HG03354 (cell line): Measurements from ENCODE around the gene ADA.
"Not testable (repeated sequence)": the region's sequence is repeated elsewhere in the genome, so short reads cannot be mapped to it uniquely, and the experiment has no call there.

Source experiments
- ATAC-seq: cut with Tn5 transposase; IDR thresholded peaks from one replicate; pipeline ENCODE4 v1.9.1; 2021; ENCODE audit warnings: mild to moderate bottlenecking; ENCODE audit not compliant: unreplicated experiment, poor library complexity, severe bottlenecking

Gene ADA

DNA sequence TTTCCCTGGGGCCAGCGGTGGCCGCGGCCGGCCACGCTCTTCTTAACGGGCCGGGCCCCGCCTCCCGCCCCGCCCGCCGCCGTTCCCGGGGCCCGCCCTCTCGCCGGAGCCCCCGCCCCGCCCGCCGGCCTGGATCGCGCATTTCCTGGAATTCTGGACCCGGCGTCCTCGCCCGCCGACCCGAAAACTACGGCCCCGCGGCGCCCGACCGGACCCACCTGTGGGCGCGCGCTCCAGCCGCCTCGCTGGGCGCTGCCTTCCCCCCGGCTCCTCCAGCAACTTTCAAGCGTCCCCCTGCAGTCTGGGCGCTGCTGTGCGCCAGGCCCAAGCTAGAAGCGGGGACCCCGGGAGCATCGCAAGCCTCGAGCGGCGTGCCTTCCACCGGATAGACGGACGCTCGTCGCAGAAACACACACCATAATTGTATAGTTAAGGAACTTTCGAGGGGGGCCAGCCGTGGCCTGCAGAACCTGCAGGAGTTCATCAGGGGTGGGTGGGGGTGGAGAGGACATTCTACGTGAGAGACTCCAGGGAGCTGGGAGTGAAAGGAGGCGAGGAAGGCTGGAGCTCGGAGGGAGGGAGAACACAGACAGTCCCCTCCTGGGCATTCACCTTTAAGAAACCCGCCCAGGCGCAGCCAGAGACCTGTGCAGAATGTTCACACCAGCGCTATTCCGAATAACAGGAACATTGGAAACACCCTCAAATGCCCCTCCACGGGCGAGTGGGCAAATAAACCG lies at the start of gene ADA:
Gene ADA (minus strand): TSS at position 16 of the 740 bp plus-strand sequence. CDS start 92 bp downstream, outside the sequence.
- ATAC-seq = peak; percentile 37

DNA sequence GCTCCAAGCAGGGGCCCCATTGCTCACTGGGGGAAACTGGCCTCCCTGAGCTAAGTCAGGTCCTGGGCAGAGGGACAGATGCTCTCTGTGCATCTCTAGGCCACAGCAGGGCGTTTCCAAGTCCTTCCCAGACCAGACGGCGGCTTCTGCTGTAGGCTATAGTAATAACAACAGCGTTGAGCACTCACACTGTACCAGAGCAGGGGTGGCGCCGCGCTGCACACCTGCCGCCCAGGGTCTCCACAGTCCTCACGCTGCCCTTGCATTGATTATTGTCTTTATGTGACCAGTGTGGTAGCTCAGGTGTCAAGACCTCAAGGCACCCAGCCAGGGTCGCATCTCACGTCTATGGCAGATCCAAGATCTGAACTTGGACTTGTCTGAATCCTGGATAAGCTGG lies 48.8 kb upstream of the ADA start:
- ATAC-seq = no peak

DNA sequence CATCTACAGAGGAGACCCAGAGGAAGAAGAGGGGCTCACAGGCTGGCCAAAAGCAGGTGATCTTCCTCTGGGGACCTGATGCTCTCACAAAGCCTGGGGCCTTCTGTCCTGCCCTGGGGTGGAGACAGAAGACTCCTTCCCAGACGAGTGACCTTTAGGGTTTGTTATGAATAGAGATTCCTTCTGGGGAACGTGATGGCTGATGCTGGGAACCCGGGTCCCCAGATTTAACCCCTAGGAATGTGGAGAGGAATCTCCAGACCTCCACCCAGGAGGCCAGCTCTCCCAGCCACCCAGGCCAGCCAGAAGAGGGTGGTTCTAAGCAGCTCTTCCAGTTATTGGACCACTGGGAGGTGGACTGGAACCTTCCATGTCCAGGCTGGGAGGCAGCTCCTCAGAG lies 46.9 kb upstream of the ADA start:
- no peak for ATAC-seq

DNA sequence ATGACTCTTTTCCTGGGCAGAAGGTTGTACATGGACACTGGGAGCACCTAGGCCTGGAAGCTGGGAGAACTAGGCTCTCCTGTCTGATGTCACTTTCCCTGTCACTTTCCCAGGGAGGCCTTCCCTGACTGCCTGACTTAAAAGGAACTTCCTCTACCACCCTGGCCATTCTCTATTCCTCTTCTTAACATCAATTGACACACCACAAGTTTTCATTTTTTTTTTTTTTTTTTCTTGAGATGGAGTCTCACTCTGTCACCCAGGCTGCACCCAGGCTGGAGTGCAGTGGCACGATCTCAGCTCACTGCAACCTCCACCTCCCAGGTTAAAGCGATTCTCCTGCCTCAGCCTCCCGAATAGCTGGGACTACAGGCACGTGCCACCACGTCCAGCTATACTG lies 45.5 kb upstream of the ADA start:
- ATAC-seq = not testable (repeated sequence)

DNA sequence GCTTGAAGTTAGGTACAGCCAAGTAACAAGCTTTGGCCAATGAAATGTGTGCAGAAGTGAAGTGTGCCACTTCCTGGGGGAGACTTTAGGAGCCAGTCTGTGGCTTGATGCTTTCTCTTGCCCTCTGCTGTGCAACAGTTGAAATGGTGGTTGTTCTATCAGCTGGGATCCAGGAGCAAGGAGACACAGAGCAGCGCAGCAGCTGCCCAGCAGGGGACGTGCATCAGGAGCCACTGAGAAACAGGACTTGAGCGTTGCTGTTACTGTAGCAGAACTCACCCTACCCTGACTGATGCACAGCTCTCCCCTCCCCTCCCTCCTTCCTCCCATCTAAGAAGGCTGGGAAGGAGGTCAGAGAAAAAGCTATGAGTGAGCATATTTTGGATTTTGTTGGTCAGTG lies 44.8 kb upstream of the ADA start:
- no peak for ATAC-seq

DNA sequence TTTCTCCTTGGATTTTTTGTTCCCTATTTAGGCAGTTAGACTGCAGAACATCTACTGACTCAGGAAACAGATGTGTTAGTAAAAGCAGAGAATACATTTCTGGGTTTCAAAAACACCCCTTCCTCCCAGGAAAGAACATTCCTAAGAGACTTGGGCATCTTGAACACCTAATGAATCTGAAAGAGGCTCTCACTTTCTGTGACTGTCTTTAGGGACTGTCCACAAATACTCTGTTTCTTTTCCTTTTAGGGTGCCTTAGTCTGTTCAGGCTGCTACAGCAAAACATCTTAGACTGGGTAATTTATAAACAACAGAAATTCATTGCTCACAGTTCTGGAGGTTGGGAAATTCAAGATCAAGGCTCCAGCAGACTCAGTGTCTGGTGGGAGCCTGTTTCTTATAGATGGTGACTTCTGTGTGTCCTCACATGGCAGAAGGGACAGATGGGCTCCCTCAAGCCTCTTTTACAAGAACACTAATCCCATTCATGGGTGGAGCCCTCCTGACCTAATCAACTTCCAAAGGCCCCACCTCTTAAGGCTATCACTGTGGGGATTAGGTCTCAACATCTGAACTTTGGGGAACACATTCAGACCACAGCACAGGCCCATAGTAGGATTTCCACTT lies 44.3 kb upstream of the ADA start:
- no peak for ATAC-seq

DNA sequence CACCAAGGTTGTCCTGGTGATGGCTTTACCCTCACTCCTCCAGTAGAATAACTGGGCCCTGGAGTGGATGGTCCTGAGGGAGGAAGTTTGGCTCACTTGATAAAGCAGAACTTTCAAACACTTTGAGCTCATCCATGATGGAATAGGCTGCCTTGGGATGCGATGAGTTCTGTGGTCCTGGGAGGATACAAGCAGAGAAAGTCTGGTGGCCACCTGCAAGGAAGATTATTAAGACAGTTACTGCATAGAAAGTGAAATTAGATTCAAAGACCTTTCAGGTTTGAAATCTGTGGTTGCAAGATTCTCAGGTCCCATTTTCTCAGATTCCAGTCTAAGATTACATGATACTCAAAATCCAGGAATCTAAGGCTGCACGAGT lies 43.8 kb upstream of the ADA start:
- ATAC-seq = no peak

DNA sequence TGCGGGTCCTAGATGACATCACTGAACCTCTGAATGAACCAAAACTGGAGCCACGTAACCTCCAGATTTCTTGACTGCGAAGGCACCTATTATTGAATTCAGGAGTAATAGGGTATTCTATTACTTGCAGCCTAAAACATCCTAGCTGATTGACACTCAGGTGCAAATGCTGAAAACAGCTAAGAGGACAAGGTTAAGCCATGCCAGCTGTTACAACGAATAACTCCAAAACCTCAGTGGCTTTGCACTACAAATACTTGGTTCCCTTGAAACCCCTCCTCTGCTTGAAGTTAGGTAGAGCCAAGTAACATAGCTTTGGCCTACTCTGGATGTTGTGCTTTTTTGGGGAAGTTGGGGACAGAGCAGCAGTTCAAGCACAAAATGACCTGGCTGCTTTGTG lies 42.7 kb upstream of the ADA start:
- ATAC-seq = no peak

DNA sequence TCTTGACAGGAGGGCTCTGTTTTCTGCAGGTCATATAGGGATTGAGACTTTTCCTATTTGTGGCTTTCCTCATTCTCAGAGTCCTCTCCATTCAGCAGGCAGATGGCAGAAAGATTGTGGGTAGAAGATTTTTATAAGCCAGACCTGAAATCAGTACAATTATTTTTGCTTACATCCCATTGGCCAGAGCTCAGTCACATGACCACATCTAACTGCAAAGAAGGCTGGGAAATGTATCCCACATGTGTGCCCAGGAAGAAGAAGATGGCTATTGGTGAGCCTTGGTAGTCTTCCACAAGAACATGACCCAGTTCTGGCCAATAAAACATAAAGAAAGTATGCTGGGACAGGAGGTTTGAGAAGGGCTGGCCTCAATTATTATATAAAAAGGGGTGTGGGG lies 42.1 kb upstream of the ADA start:
- no peak for ATAC-seq

DNA sequence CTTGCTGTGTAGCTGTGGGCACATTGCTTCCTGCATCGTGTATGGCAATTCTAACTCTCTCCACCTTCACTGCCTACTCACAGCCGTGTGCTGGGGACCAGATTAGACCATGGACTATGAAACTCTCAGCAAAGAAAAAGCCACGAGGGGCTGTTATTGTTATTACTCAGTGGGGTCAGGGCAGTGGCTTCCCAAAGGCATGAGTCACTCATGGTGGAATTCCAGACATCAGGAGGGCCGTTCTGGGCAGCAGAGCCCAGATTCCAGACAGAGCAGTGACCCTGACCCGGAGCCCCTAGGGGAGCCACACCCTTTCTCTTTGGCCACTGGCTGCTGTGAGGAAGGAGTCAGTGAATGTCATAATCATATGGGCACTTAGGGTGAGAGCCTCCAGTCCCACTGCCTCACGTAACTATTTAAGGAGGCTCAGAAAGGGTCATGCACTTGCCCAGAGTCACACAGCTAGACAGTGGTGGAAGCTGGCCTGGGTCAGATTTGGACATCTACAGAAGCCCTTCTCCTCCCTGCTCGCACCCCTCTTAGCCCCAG lies 41.5 kb upstream of the ADA start:
- ATAC-seq = no peak

DNA sequence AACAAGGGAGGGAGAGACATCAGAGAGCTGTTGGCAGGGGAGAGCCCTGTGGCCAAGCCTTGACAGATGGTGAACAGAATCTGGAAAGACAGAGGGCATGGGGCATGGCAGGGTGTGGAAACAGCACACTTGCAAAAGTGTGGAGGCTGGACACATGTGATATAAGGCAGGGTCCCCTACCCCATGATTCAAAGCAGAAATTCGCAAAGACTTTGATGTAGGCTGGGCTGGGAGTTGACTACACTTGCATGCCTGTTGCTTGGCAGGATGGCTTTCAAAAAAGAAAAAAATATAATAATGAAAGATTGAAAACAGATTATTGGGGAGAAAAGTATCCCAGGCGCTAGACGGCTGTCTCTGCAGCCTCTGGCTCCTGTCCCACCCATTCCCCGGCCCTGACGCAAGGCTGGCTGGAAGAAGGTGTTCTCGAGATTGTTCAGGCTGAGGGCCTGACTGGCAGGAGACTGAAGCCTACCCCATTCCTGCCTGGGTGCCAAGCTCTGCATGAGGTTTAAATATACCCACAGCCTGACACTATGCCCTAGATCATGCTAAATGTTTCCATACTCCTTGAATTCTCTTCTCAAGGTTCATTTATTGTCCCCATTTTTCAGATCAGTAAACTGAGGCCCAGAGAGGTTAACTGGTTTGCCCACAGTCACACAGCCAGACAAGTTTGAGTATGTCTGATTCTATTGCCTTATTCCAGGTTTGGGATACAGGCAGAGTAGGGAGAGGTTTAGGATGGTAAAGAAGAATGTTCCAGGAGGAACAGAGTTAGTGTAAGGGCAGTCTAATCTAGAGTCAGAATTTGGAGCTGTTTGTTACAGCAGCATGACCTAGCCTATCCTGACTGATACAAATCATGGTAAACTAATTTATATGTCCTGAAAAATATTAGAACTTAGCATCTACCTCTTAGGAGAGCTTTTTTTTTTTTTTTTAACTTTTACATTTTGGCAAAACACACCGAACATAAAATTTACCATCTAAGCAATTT lies 40.2 kb upstream of the ADA start:
- no peak for ATAC-seq

DNA sequence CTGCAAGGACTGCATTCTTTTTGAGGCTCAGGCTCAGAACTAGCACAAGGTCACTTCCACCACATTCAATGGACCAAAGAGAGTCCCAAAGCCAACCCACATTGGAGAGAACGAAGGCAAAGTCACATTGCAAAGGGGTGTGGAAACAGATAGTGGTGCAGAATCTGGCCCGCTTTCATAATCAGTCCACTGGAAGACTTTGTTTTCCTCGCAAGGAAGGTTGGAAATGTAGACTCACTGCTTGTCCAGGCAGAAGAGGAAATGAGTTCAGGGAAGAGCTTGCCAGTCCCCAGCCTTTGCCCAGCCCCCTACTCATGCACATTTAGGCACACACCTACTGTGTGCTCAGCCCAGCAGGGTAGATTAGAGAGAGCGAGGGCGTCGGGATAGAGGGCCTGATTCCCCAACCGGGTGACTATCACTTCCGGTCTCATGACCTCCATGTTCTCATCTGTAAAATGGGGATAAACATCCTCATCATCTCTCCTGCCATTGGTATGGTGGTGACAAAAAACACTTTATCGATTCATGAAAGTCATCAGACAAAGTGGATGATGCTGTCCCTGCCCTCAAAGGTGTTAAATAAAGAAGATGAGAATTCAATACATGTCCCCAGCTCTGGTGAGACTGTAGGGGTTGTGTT lies 39.4 kb upstream of the ADA start:
- ATAC-seq = no peak

DNA sequence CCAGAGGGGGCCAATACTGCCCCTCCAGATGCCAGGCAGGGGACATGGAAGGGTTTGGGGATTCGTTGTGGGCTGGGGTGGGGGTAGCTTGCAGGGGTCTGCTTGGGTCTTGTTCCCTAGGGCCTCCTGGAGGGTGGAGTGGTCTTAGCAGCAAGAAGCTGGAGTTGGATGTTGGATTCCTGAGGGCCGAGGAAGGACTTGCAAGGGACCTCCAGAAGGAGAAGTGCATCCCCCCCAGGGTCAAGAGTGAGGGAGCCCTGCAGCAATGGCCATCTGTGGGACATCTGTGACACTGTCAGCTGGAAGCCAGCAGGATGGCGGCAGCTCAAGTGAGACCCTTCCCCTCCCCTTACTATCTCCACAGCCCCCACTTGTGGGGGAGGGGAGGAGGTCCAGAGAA lies 38.3 kb upstream of the ADA start:
- no peak for ATAC-seq

DNA sequence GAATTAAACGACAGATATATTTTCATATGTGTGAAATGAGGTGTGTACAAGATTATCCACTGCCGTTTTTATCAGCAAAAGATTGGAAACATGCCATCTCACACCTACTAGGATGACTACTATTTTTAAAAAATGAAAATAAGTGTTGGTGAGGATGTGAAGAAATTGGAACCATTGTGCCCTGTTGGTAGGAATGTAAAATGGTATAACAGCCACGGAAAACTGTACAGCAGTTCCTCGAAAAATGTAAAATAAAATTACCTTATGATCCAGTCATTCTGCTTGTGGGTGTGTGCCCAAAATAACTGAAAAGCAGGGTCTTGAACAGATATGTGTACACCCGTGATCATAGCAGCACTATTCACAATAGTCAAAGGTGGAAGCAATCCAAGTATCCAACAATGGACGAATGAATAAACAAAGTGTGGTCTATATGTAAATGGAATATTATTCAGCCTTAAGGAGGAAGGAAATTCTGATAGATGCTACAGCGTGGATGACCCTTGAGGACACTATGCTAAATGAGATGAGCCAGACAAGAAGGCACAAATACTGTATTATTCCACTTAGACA lies 36.6 kb upstream of the ADA start:
- no peak for ATAC-seq

DNA sequence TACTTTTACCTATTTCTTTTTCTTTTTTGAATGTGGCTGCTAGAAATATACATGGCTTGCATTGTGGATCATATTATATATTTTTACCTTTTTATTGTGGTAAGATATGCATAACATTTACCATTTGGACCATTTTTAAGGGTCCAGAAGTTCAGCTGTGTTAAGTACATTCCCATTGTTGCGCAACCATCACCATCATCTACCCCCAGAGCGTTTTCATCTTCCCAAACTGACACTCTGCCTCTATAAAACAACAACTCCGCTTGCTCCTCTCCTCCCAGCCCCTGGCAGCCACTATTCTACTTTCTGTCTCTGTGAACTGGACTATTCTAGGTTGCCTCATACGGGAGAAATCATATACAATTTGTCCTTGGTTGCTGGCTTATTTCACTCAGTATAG lies 35.4 kb upstream of the ADA start:
- no peak for ATAC-seq

DNA sequence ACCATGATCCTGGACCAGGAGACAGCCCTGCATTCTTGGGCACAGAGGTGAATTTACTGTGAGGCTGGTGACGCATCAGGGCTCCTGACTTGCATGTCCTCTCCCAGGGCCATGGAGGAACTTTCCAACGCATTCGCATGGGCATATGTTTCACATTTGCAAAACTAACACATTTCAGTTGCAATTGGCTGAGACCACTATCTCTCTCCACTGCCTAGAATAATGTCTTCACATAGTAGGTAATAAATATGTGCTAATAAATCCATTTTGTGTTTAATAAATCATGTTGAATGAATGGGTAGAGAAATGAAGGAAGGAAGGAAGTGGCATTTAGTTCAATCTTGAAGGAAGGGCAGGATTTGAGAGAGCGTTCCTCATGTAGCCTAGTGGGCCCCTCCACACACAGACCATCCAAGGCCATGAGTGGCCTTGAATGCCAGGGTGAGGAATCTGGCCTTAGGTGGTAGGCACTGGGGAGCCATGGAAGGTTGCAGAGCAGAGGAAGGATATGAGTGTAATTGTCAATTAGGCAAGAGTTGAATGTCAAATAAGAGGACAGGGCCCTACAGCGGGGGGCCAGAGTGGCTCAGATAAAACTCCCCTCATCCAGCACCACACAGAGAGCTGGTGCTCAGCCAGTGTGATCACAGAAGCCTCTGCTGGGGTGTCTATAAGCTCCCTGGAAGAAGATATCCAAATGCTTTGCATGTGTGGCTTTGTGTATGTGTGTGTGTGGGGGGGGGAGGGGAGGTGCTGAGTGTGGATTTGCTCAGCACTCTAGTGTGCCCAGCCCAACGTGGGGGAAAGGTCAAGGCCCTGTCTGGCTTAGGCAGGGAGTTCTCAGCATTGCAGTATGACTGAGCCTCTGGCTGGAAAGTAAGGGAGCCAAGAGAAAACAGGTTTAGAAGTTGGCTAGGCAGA lies 32.8 kb upstream of the ADA start:
- ATAC-seq = no peak

DNA sequence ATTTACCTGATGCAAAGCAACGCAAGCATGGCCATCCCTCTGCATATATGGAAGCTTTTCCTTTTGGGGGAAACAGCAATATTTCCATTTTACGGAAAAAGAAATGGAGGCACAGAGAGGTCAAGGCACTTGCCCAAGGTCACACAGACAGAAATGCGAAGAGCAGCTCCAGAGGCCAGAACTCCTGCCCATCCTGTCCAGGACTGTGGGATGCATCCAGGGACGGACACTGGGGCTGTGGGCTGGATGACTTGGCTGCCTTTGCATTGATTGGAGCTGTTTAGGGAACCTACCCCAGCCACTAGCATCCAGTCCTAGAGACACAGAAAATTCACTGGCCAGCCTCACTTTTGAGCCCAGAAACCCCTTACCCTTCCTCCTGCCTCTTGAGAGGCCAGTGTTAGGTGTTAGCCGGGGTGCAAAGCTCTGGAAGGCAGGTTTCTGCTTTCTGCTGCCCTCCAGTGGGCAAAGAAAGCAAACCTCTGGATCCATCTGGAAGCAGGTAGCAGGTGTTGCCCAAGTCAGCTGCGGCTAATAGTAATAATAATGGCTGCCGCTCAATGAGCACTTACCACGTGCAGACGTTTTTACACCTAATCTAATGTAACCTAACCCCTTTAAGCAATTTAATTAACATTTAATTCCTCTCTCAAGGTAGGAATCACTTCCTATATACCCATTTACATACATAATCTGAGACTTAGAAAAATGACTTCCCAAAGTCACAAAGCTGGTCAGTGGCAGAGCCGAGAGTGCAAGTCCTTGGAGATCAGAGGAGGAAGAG lies 32.0 kb upstream of the ADA start:
- peak; percentile 78 for ATAC-seq
